Stimulated activated naive CD4-positive, alpha-beta T cell (primary cell): ENCODE results near the gene B4GALNT4.
A peak's percentile ranks its signal among the peaks of the same experiment; 100 is the strongest.
"Not testable (repeated sequence)": the region's sequence is repeated elsewhere in the genome, so short reads cannot be mapped to it uniquely, and the experiment has no call there.

Experiments
- DNase-seq, 6 experiments: peaks; one replicate each; lab custom pipeline; 2025; lab: John Stamatoyannopoulos, UW

The B4GALNT4 gene

GRCh38 chr11:334264-334994 lies 34.9 kb upstream of the B4GALNT4 start:
- DNase-seq, result no peak

GRCh38 chr11:335779-336658 lies 33.3 kb upstream of the B4GALNT4 start:
- DNase-seq, result no peak

- DNase-seq, result no peak
Observed at GRCh38 chr11:336659-337198, 32.6 kb upstream of the B4GALNT4 start.

GRCh38 chr11:337711-338110 lies 31.6 kb upstream of the B4GALNT4 start:
- no peak for DNase-seq

GRCh38 chr11:339963-340362 lies 29.3 kb upstream of the B4GALNT4 start:
- DNase-seq, result no peak

- no peak for DNase-seq
Observed at GRCh38 chr11:340539-341512, 28.5 kb upstream of the B4GALNT4 start.

- no peak for DNase-seq
Observed at GRCh38 chr11:342328-342727, 27.0 kb upstream of the B4GALNT4 start.

- DNase-seq, result no peak
Observed at GRCh38 chr11:344836-345578, 24.3 kb upstream of the B4GALNT4 start.

- DNase-seq, result no peak
Observed at GRCh38 chr11:346529-346928, 22.8 kb upstream of the B4GALNT4 start.

GRCh38 chr11:349270-349954 lies 19.9 kb upstream of the B4GALNT4 start:
- DNase-seq, result not testable (repeated sequence)

- not testable (repeated sequence) for DNase-seq
Observed at GRCh38 chr11:350033-350722, 19.1 kb upstream of the B4GALNT4 start.

GRCh38 chr11:350723-351255 lies 18.5 kb upstream of the B4GALNT4 start:
- no peak for DNase-seq

GRCh38 chr11:351411-351810 lies 17.9 kb upstream of the B4GALNT4 start:
- no peak for DNase-seq

- DNase-seq, result no peak
Observed at GRCh38 chr11:352456-353031, 16.8 kb upstream of the B4GALNT4 start.

- no peak for DNase-seq
Observed at GRCh38 chr11:353179-353873, 16.0 kb upstream of the B4GALNT4 start.

GRCh38 chr11:355581-356458 lies 13.5 kb upstream of the B4GALNT4 start:
- peak; percentile 85 to 92 (median 86) for DNase-seq

- no peak for DNase-seq
Observed at GRCh38 chr11:356610-357009, 12.7 kb upstream of the B4GALNT4 start.
